Panc1 (cell line): ENCODE measurements around the gene PLB1.

Source experiments
- POLR2AphosphoS5 ChIP-seq: IDR thresholded peaks from 2 replicates; pipeline ENCODE4 v1.6.1; 2012; ENCODE audit warnings: mild to moderate bottlenecking, low read depth, low read length, moderate library complexity
- SIN3A ChIP-seq: IDR thresholded peaks from 2 replicates; pipeline ENCODE4 v1.6.1; 2012; ENCODE audit warnings: low read depth, mild to moderate bottlenecking, low read length, moderate library complexity, borderline replicate concordance; ENCODE audit not compliant: insufficient read depth
- TCF7L2 ChIP-seq: IDR thresholded peaks from 2 replicates; pipeline ENCODE4 v1.6.1; 2011; ENCODE audit warnings: mild to moderate bottlenecking, low read depth, low read length, inconsistent platforms
- TF ChIP-seq, protein P1 (sequence below): fragments of 450-650 bp; IDR thresholded peaks from 2 replicates; pipeline ENCODE4 v1.5.1; 2017; ENCODE audit warnings: mild to moderate bottlenecking

DNA sequence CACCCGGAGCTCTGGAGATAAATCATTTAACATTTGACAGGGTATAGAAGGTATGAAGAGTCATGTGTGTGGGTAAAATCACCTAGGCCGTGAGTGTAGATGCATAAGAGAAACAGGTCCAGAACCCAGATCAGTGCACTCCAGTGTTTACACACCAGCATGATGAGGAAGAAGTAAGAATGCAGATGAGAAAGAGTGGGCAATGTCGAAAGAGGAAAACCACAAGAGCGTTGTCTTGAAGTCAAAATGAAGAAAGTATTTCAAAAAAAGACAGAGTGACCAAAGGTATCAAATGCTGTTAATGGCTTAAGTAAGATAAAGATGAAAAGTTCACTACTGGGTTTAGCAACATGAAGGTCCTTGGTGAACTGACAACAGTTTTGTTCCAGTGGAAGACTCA is 32.0 kb upstream of the PLB1 start:
- TF ChIP-seq POLR2AphosphoS5, result no peak
- TF ChIP-seq, protein P1, sequence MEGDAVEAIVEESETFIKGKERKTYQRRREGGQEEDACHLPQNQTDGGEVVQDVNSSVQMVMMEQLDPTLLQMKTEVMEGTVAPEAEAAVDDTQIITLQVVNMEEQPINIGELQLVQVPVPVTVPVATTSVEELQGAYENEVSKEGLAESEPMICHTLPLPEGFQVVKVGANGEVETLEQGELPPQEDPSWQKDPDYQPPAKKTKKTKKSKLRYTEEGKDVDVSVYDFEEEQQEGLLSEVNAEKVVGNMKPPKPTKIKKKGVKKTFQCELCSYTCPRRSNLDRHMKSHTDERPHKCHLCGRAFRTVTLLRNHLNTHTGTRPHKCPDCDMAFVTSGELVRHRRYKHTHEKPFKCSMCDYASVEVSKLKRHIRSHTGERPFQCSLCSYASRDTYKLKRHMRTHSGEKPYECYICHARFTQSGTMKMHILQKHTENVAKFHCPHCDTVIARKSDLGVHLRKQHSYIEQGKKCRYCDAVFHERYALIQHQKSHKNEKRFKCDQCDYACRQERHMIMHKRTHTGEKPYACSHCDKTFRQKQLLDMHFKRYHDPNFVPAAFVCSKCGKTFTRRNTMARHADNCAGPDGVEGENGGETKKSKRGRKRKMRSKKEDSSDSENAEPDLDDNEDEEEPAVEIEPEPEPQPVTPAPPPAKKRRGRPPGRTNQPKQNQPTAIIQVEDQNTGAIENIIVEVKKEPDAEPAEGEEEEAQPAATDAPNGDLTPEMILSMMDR, result no peak
- no peak for TF ChIP-seq TCF7L2
- no peak for TF ChIP-seq SIN3A
